A549 (cell line): ENCODE data around the gene DGKD. TPM values are rescaled to one million over a fixed set of nuclear protein-coding genes. Genes with fewer than 3 reads are reported as not detected.

Experiments
- ATAC-seq, 2 experiments: fragments of 200-7000 bp in 1 of 2; fragments of >200 bp in 1 of 2; cut with Nextera tagmentation in 1 of 2; cut with Tn5 transposase in 1 of 2; 3 replicates each; pipeline versions ENCODE4 v1.8.0 to v1.9.1; 2018 to 2020; ENCODE audit warnings: mild to moderate bottlenecking in 1 of 2, moderate library complexity in 1 of 2
- CTCF ChIA-PET: fragments of 300-600 bp; sonication (Branson Sonifier 250); formaldehyde crosslinking; extraction: SDS; loops from one replicate; lab custom pipeline; 2021; ENCODE audit warnings: antibody characterized with exemption, inconsistent platforms; lab: Yijun Ruan, JAX
- POLR2A ChIA-PET: fragments of 350-600 bp; formaldehyde crosslinking; extraction: SDS; loops from one replicate; lab custom pipeline; 2021; ENCODE audit warnings: antibody characterized with exemption, inconsistent platforms; lab: Yijun Ruan, JAX
- DNase-seq, 2 experiments: peaks; one replicate each; pipeline versions ENCODE4 v3.0.0 to v3.0.0-alpha.2; 2011 to 2016; ENCODE audit warnings: low read depth in 1 of 2, low spot score in 1 of 2
- FAIRE-seq: peaks from 2 replicates; lab custom pipeline; 2011; peaks lifted over from hg19 to GRCh38; lab: Jason Lieb, UNC
- H3K27ac ChIP-seq, 2 experiments: fragments of >200 bp; sonication (Bioruptor Twin); formaldehyde crosslinking; 3 replicates each; pipeline ENCODE4 v1.5.1; 2016 to 2017
- H3K4me1 ChIP-seq: fragments of >200 bp; sonication (Bioruptor Twin); formaldehyde crosslinking; 3 replicates; pipeline ENCODE4 v1.6.1; 2016
- H3K4me2 ChIP-seq: fragments of >200 bp; sonication (Bioruptor Twin); formaldehyde crosslinking; 3 replicates; pipeline ENCODE4 v1.6.1; 2016
- H3K4me3 ChIP-seq: fragments of >200 bp; sonication (Bioruptor Twin); formaldehyde crosslinking; 3 replicates; pipeline ENCODE4 v1.5.1; 2016
- H3K9me3 ChIP-seq: fragments of >200 bp; sonication (Bioruptor Twin); formaldehyde crosslinking; 3 replicates; pipeline ENCODE4 v1.6.1; 2016
- BCL3 ChIP-seq: fragments of >200 bp; sonication (Bioruptor Twin); formaldehyde crosslinking; IDR thresholded peaks from 3 replicates; pipeline ENCODE4 v1.6.1; 2016
- BHLHE40 ChIP-seq: IDR thresholded peaks from 2 replicates; pipeline ENCODE4 v1.6.1; 2012; ENCODE audit warnings: low read depth, low read length, inconsistent platforms
- EHMT2 ChIP-seq: fragments of 200-600 bp; sonication (generic); IDR thresholded peaks from 2 replicates; pipeline ENCODE4 v1.6.1; 2016; ENCODE audit warnings: antibody characterized with exemption, low read depth, mild to moderate bottlenecking, moderate library complexity
- ELK1 ChIP-seq: fragments of 150-350 bp; IDR thresholded peaks from 2 replicates; pipeline ENCODE4 v1.6.1; 2014; ENCODE audit warnings: low read depth, mild to moderate bottlenecking, low read length
- FOXS1 ChIP-seq: fragments of 250-450 bp; sonication (Bioruptor Pico); IDR thresholded peaks from 2 replicates; pipeline ENCODE4 v1.5.0; 2020; ENCODE audit warnings: mild to moderate bottlenecking, moderate library complexity
- HES2 ChIP-seq: fragments of >200 bp; sonication (Bioruptor Twin); formaldehyde crosslinking; IDR thresholded peaks from 2 replicates; pipeline ENCODE4 v1.6.1; 2016
- HMGXB4 ChIP-seq: fragments of 250-450 bp; sonication (Bioruptor Pico); IDR thresholded peaks from 2 replicates; pipeline ENCODE4 v1.5.0; 2021; ENCODE audit warnings: mild to moderate bottlenecking, moderate library complexity, borderline replicate concordance
- JUNB ChIP-seq: fragments of >200 bp; sonication (Bioruptor Twin); formaldehyde crosslinking; IDR thresholded peaks from 2 replicates; pipeline ENCODE4 v1.6.1; 2016
- MAFK ChIP-seq: fragments of 450-650 bp; IDR thresholded peaks from 2 replicates; pipeline ENCODE4 v1.6.1; 2014; ENCODE audit not compliant: partially characterized antibody
- NFE2L2 ChIP-seq: fragments of 150-350 bp; conservative IDR thresholded peaks from 2 replicates; pipeline ENCODE4 v1.6.1; 2014; ENCODE audit warnings: low read length
- NR3C1 ChIP-seq: fragments of >200 bp; sonication (Bioruptor Twin); formaldehyde crosslinking; IDR thresholded peaks from 3 replicates; pipeline ENCODE4 v1.6.1; 2017
- PBX3 ChIP-seq: IDR thresholded peaks from 2 replicates; pipeline ENCODE4 v1.6.1; 2012
- POLR2AphosphoS2 ChIP-seq: conservative IDR thresholded peaks from 2 replicates; pipeline ENCODE4 v1.6.1; 2012; ENCODE audit warnings: low read length, improper control_type of control experiment, inconsistent platforms
- RARB ChIP-seq: fragments of 250-450 bp; sonication (Bioruptor Pico); IDR thresholded peaks from 2 replicates; pipeline ENCODE4 v1.8.0; 2021; ENCODE audit warnings: mild to moderate bottlenecking, moderate library complexity
- RCOR1 ChIP-seq: fragments of 150-350 bp; IDR thresholded peaks from 2 replicates; pipeline ENCODE4 v1.6.1; 2014; ENCODE audit warnings: antibody characterized with exemption, low read length, low read depth
- SMC3 ChIP-seq: fragments of >200 bp; sonication (Bioruptor Twin); formaldehyde crosslinking; IDR thresholded peaks from 3 replicates; pipeline ENCODE4 v1.6.1; 2018; ENCODE audit warnings: inconsistent platforms
- TFCP2L1 ChIP-seq: fragments of 250-450 bp; sonication (Bioruptor Pico); IDR thresholded peaks from 2 replicates; pipeline ENCODE4 v1.5.0; 2021; ENCODE audit warnings: mild to moderate bottlenecking
- TP53 ChIP-seq: fragments of 250-450 bp; sonication (Bioruptor Pico); IDR thresholded peaks from 2 replicates; pipeline ENCODE4 v1.5.0; 2021; ENCODE audit warnings: mild to moderate bottlenecking, moderate library complexity
- ZC3H11A ChIP-seq: fragments of 450-650 bp; IDR thresholded peaks from 2 replicates; pipeline ENCODE4 v1.6.1; 2014; ENCODE audit warnings: antibody characterized with exemption, mild to moderate bottlenecking
- WGBS: methylation state at CpG from one replicate; pipeline ENCODE4 v1.1.6; 2017; ENCODE audit errors: missing lambda C conversion rate; 5-methylcytosine and 5-hydroxymethylcytosine counted together
- polyA plus RNA-seq, 4 experiments: library from polyadenylated mRNA; depleted of rRNA in 3 of 4; stranded (reverse); fragments of >200 nt; fragmentation: RNase III in 1 of 4; extraction: RNeasy Plus Mini Kit Qiagen cat#74134 plus additional on column Dnase treatment in 1 of 4; gene quantifications; 2 replicates in 3 of 4; 3 replicates in 1 of 4; pipeline ENCODE4 v1.2.3, GENCODE V29; 2011 to 2017

DGKD gene
- polyA plus RNA-seq, 2 of the 4 experiments (the other 2 are of a cell fraction): 68.8 to 99.6 TPM

- FAIRE-seq: no peak
Measured at GRCh38 chr2:233433029-233433428, 78.7 kb downstream of the DGKD start.

GRCh38 chr2:233433794-233434193, 79.5 kb downstream of the DGKD start:
- DNase-seq (no peak), FAIRE-seq (no peak), ATAC-seq (no peak)
- peaks cover 39% of the 10 kb centered on the region for H3K4me1 ChIP-seq
- no peaks in the 10 kb centered on the region for H3K9me3 ChIP-seq
- H3K27ac ChIP-seq: peak overlapping the region; percentile 2 to 67; a peak in 2 of 6 replicates
- ChIA-PET POLR2A (no interaction called here), CTCF (interaction anchor here (1.1 to 23.2 kb wide), 4 partner anchors 10 to 399 kb away, joined by 4 to 356 read pairs (median 180); no protein-coding TSS in a partner anchor)
- H3K4me3 ChIP-seq: no peak overlapping the region
- WGBS: 95% methylated on average over 1 of the region's 1 CpG
- no peak overlapping the region for H3K4me2 ChIP-seq
- no peak for TF ChIP-seq HMGXB4
- no peak for TF ChIP-seq TP53 (CRISPR knock-in tag)
- peak; percentile 3; the same call in 1 of the 2 replicates for TF ChIP-seq POLR2AphosphoS2
- TF ChIP-seq HES2: no peak
- TF ChIP-seq RARB (CRISPR knock-in tag): no peak
- TF ChIP-seq, all 56 proteins: peak for 1

More at GRCh38 chr2:233433029-233433428, 78.7 kb downstream of the DGKD start:
- POLR2A ChIA-PET: no interaction called here
- CTCF ChIA-PET: interaction anchor here (1.8 to 23.2 kb wide), 3 partner anchors 10 to 399 kb away, joined by 4 to 356 read pairs (median 356); no protein-coding TSS in a partner anchor
- no peak overlapping the region for H3K4me3 ChIP-seq
- DNase-seq: no peak
- no peaks in the 10 kb centered on the region for H3K9me3 ChIP-seq
- peak overlapping the region; percentile 2 to 5; a peak in 1 of 6 replicates for H3K27ac ChIP-seq
- peaks cover 47% of the 10 kb centered on the region for H3K4me1 ChIP-seq
- ATAC-seq: no peak
- WGBS: 92% methylated on average over 2 of the region's 2 CpGs
- H3K4me2 ChIP-seq: no peak overlapping the region
- TF ChIP-seq BHLHE40 (no peak), POLR2AphosphoS2 (peak; percentile 55; the same call in 1 of the 2 replicates)

GRCh38 chr2:233434666-233435330, 80.5 kb downstream of the DGKD start:
- ATAC-seq (0 out of 6 replicates have a peak, but pooled peaks of 1 of the 2 experiments have one; percentile 6), FAIRE-seq (no peak), DNase-seq (no peak)
- Histone ChIP-seq H3K4me2 (no peak overlapping the region), H3K9me3 (no peaks in the 10 kb centered on the region), H3K4me1 (peaks cover 29% of the 10 kb centered on the region), H3K27ac (peak overlapping the region in 1 of 2 experiments; percentile 67; a peak in 4 of 6 replicates), H3K4me3 (no peak overlapping the region)
- 91% methylated on average over 18 of the region's 18 CpGs for WGBS
- POLR2A ChIA-PET: interaction anchor here (1.1 to 1.3 kb wide), 2 partner anchors 16 to 398 kb away, joined by 4 read pairs; no protein-coding TSS in a partner anchor
- TF ChIP-seq NR3C1: no peak
- TF ChIP-seq ELK1: no peak
- TF ChIP-seq MAFK: no peak
- no peak for TF ChIP-seq SMC3
- TF ChIP-seq NFE2L2: no peak
- TF ChIP-seq RARB (CRISPR knock-in tag): no peak
- TF ChIP-seq FOXS1 (CRISPR knock-in tag): no peak
- TF ChIP-seq EHMT2: no peak
- TF ChIP-seq JUNB: no peak
- no peak for TF ChIP-seq POLR2AphosphoS2
- TF ChIP-seq PBX3: no peak
- no peak for TF ChIP-seq TFCP2L1 (CRISPR knock-in tag)
- TF ChIP-seq RCOR1: no peak
- no peak for TF ChIP-seq ZC3H11A
- no peak for TF ChIP-seq BCL3
- TF ChIP-seq TP53 (CRISPR knock-in tag): no peak
- CTCF ChIA-PET: interaction anchor here (0.6 to 23.2 kb wide), 8 partner anchors 9 to 598 kb away, joined by 3 to 356 read pairs (median 6); no protein-coding TSS in a partner anchor
